ENCODE measurements around the gene MYO5A.

DNA sequence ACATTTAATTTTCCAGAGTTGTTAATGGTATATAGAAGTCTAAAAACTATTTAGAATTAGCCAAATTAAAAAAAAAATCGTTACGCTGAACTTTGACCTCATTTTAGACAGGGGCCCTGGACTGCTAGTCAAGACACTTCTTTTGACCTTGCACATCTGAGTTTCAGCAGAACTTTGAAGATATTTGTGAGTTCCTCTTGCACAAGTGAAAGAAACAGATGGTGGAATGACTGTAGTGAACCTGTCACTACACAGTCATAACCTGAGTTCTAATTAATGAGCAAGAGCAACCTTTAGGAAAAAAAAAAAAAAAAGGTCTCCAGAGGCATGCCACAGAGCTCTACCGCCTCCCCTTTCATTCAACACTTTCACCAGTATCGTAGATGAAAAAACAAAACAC lies 238.4 kb downstream of the MYO5A start:
- no peak for TF ChIP-seq CTCF (IDR thresholded peaks at IDR 0.05; ENCODE audit: low read length)
- TF ChIP-seq EZH2 (IDR thresholded peaks at IDR 0.05; ENCODE audit: borderline replicate concordance, low read length): no peak
